Brain pericyte (primary cell): ENCODE results near the gene MROH8.
"Not testable (repeated sequence)": the region's sequence is repeated elsewhere in the genome, so short reads cannot be mapped to it uniquely, and the experiment has no call there.

ENCODE experiments used
- DNase-seq: peaks from one replicate; pipeline ENCODE4 v3.0.0-alpha.2; 2012; ENCODE audit warnings: low read depth, low spot score

MROH8 gene

DNA sequence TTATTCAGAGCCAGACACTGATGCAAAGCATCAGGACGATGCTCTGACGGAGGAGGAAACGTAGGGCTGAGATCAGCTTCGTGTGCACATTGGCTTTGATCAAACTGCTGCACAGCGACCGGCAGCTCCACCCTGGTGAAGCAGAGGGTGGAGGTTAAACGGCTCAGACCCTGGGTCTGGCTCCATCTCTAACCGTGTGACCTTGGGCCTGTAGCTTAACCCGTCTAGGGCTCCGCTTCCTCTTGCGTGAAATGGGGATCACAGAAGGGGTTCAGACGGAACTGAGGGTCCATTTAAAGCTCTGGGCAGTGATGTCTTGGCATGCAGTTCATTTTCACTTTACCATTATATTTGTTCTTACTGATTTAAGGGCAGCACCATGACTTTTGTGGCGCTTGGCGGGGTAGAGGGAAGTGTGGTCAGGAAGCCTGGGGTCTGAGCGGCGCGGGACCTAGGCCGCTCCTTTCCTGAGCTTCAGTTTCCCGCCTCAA is 84.2 kb downstream of the MROH8 start:
- no peak for DNase-seq

DNA sequence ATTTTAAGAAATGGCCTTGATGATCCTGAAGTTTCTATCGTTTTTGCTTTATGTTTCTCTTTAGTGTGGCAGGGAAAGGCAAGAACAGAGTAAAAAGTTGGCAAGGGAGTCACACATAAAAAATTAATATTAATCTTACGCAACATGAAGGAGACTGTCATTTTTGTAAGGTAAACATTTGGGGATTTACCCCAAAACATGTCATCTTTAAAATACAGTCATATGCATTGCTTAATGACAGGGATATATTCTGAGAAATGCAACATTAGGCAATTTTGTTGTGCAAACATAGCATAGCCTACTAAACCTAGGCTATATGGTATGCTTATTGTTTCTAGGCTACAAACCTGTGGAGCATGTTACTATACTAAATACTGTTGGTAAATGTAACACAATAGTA is 88.9 kb downstream of the MROH8 start:
- no peak for DNase-seq

DNA sequence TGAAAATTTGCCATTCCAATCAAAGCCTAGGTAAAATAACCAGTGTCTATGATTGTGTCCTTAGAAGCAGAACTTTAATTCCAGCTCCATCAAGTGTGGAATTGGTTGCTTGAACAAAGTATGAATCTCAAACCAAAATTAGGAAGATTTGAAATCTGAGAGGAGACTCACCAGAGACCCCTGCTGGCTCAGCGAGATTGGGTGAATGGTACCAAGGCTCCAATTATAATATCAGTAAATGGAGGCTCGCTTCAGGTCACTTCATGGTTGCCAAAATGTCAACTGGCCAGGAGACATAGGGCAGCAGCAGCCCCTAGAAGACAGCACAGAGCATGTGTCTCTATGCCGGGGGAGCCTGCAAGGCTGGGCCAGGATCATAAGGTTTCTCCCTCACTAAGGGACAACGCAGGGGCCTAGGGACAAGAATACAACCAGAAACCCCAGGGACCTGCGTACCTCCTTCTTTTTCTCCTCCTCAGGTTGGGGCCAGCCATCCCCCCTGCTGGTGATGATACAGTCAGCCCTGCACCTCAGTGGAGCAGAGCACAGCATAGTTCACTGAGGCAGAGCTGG is 97.5 kb downstream of the MROH8 start:
- DNase-seq: no peak

DNA sequence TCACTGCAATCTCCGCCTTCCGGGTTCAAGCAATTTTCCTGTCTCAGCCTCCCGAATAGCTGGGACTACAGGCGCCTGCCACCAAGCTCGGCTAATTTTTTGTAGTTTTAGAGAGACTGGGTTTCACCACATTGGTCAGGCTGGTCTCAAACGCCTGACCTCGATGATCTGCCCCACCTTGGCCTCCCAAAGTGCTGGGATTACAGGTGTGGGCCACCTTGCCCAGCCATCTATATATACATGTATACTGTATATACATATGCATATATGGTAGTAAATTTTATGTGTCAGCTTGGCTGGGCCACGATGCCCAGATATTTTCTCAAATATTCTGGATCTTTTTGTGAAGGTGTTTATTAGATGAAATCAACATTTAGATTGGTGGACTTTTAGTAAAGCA is 102.3 kb downstream of the MROH8 start:
- DNase-seq: no peak

DNA sequence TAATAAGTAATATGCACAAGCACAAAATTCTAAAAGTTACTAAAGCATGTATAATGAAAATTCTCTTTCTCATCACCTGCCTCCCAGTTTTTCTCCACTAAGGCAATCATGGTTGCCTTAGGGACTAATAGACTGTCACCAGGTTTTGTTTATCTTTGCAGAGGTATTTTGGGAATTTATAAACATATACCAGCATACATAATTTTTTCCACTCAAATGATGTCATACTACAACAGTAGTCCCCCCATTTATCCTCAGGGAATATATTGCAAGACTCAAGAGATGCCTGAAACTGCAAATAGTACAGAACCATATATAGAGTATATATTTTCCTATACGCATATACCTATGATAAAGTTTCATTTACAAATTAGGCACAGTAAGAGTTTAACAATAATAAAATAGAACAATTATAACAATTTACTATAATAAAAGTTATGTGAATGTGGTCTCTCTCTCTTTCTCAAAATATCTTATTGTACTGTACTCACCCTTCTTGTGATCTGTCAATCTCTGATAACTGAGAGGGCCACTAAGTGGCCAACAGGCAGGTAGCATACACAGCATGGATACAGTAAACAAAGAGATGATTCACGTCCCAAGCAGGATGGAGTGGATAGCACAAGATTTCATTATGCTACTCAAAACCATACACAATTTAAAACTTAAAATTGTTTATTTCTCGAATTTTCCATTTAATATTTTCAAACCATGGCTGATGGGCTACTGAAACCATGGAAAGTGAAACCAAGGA is 103.2 kb downstream of the MROH8 start:
- DNase-seq: no peak

DNA sequence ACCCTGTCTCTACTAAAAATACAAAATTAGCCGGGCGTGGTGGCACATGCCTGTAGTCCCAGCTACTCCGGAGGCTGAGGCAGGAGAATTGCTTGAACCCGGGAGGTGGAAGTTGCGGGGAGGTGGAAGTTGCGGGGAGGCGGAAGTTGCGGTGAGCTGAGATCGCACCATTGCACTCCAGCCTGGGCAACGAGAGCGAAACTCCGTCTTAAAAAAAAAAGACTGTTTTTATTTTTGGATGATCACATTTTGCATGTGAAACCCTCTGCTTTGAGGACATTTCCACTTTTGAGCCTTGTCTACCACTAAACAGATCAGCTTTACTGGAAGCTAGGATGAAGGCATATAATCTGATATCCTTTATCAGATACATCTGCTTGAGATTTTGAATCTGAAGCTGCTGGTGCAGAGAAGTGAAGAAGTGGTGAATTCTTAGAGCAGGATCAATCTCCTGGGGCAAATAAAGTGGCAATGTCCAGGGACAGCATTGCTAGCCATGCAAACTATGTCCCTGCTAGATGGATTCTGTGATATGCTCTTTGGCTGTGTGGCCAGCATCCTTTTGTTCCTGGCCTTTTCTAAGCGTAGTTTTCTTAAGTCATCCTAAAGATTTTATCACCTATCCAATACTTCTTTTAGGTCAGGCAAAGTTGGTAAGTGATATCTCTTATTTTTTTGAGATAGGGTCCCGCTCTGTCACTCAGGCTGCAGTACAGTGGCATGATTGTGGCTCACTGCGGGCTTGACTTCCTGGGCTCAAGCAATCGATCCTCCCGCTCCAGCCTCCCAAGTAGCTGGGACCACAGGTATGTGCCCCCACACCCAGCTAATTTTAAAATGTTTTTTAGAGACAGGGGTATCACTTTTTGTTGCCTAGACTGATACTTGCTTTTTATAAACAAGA is 106.8 kb downstream of the MROH8 start:
- DNase-seq: no peak

DNA sequence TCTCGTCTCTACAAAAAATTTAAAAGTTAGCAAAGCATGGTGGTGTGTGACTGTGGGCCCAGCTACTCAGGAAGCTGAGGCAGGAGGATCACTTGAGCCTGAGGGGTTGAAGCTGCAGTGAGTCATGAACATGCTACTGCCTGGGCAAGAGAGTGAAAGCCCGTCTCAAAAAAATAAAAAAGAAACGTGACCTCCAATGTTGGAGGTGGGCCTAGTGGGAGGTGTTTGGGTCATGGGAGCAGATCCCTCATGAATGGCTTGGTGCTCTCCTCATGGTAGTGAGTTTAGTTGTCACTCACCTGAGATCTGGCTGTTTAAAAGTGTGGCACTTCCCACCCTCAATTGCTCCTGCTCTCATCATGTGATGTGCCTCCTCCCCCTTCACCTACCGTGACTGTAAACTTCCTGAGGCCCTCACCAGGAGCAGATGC is 107.9 kb downstream of the MROH8 start:
- no peak for DNase-seq

DNA sequence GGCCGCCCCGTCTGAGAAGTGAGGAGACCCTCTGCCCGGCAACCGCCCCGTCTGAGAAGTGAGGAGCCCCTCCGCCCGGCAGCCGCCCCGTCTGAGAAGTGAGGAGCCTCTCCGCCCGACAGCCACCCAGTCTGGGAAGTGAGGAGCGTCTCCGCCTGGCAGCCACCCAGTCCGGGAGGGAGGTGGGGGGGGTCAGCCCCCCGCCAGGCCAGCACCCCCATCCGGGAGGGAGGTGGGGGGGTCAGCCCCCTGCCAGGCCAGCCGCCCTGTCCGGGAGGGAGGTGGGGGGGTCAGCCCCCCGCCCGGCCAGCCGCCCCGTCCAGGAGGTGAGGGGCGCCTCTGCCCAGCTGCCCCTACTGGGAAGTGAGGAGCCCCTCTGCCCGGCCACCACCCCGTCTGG is 109.8 kb downstream of the MROH8 start:
- not testable (repeated sequence) for DNase-seq

DNA sequence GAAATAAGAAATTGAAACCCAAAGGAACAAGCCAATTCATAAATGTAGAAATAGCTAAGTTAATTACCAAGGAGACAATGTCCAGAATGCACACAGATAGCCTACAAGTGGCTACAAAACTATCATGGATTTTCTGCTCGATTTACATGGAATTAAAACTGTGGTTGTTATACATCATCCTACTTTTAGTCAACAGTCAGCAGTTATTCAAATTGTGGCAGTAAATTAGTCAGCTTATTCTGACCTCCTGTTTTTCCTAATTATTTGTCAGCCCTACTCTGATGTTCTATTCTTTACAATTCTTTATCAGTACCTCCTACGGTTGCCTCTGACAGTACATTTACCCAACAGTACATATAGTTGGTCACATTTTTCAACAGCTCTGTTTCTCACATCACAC is 113.2 kb downstream of the MROH8 start:
- DNase-seq: no peak

DNA sequence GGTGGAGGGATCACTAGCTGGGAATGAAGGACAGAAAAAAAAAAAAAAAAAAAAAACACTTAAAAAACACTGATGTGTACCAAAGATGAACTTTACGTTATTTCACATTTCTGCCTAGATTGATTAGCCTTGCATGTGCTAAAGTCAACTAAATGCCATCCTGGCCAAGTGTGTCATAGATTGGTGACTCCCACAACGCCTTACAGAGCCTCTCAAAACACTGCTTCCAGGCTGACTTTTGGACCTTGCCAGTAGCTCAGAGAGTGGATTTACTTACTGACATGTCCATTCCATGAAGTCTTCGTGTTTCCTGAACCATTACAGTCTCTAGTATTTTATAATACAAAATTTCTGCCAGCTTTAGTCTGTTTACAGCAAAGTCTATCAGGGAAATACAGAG is 124.1 kb downstream of the MROH8 start:
- no peak for DNase-seq

DNA sequence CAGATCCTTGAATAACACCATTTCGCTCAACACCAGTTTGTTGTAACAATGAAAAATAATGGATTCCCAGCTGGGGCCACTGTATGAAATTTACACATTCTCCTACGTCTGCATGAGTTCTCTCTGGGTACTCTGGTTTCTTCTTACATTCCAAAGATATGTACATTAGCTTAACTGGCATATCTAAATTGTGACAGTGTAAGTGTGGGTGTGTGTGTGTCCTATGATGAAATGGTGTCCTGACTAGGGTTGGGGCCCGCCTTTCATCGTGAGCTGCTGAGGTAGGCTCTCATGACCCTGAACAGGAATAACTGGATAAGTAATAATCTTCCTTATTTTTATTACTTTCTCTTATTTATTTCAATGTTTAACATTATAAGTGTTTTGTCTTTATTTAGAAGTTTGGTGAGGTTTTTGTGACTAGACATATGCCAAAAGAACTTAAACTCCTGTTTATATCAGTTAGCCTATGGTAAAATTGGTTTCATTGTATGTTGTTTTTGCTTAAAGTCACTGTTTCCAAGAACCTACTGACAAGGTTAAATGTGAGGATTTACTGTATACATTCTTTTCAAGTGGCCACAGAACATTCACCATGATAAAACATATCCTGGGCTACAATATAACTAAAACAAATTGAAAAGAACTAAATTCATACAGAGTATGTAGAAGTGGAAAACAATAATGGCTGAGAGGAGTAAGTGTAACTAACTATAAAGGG is 126.0 kb downstream of the MROH8 start:
- DNase-seq: no peak
